Activated naive CD4-positive, alpha-beta T cell treated with anti-CD3 and anti-CD28 coated beads, Interleukin-2, amount 10 ng/mL, durations not matched to agents 7 days and 5 days (primary cell): ENCODE measurements around the gene CMTM3.

ENCODE experiments used
- CTCF ChIA-PET: fragments of 350-600 bp; sonication (Branson Sonifier 250); formaldehyde crosslinking; loops from one replicate; lab custom pipeline; 2021; ENCODE audit warnings: antibody characterized with exemption; lab: Charles Lee
- DNase-seq: peaks from one replicate; pipeline ENCODE4 v3.0.0-alpha.2; 2020
- H3K27ac Mint-ChIP-seq: one replicate; pipeline ENCODE4 v1.8.0; 2021; ENCODE audit warnings: mild to moderate bottlenecking, moderate library complexity, mixed read lengths
- H3K27me3 Mint-ChIP-seq: one replicate; pipeline ENCODE4 v1.8.0; 2021; ENCODE audit warnings: mild to moderate bottlenecking, mixed read lengths
- H3K36me3 Mint-ChIP-seq: one replicate; pipeline ENCODE4 v1.8.0; 2021; ENCODE audit warnings: mixed read lengths
- H3K4me1 Mint-ChIP-seq: one replicate; pipeline ENCODE4 v1.8.0; 2021; ENCODE audit warnings: mixed read lengths
- H3K4me3 Mint-ChIP-seq: one replicate; pipeline ENCODE4 v1.8.0; 2021; ENCODE audit warnings: mild to moderate bottlenecking, moderate library complexity, mixed read lengths
- H3K9me3 Mint-ChIP-seq: one replicate; pipeline ENCODE4 v1.8.0; 2021; ENCODE audit warnings: mixed read lengths

CMTM3 gene

GRCh38 chr16:66574081-66574480 is 30.4 kb upstream of the CMTM3 start:
- Mint-ChIP-seq H3K4me1 (peaks cover 4% of the 10 kb centered on the region), H3K9me3 (no peaks in the 10 kb centered on the region), H3K36me3 (peaks cover 20% of the 10 kb centered on the region), H3K4me3 (no peak overlapping the region), H3K27me3 (peaks cover 23% of the 10 kb centered on the region), H3K27ac (no peak overlapping the region)
- DNase-seq, result no peak
- CTCF ChIA-PET, result interaction anchor here (0.5 to 3.4 kb wide), 3 partner anchors 11 to 25 kb away, joined by 3 to 14 read pairs (median 13); no protein-coding TSS in a partner anchor

- Mint-ChIP-seq H3K27me3 (peaks cover 28% of the 10 kb centered on the region), H3K27ac (no peak overlapping the region), H3K36me3 (peaks cover 20% of the 10 kb centered on the region), H3K4me1 (peaks cover 7% of the 10 kb centered on the region), H3K4me3 (no peak overlapping the region), H3K9me3 (no peaks in the 10 kb centered on the region)
- CTCF ChIA-PET, result interaction anchor here (0.5 to 2.3 kb wide), 2 partner anchors 14 to 24 kb away, joined by 3 to 14 read pairs; no protein-coding TSS in a partner anchor
- no peak for DNase-seq
Measured at GRCh38 chr16:66574531-66574930, 30.0 kb upstream of the CMTM3 start.

- H3K27me3 Mint-ChIP-seq, result peaks cover 33% of the 10 kb centered on the region
- H3K9me3 Mint-ChIP-seq, result no peaks in the 10 kb centered on the region
- H3K36me3 Mint-ChIP-seq, result peaks cover 18% of the 10 kb centered on the region
- no peak overlapping the region for H3K27ac Mint-ChIP-seq
- no peak overlapping the region for H3K4me3 Mint-ChIP-seq
- CTCF ChIA-PET, result interaction anchor here (0.9 to 2.3 kb wide), 2 partner anchors 14 to 59 kb away, joined by 3 to 14 read pairs; no protein-coding TSS in a partner anchor
- H3K4me1 Mint-ChIP-seq, result peaks cover 13% of the 10 kb centered on the region
- no peak for DNase-seq
Measured at GRCh38 chr16:66575060-66575459, 29.4 kb upstream of the CMTM3 start.

- no peak for DNase-seq
- peaks cover 8% of the 10 kb centered on the region for H3K36me3 Mint-ChIP-seq
- H3K9me3 Mint-ChIP-seq, result no peaks in the 10 kb centered on the region
- no peak overlapping the region for H3K4me3 Mint-ChIP-seq
- H3K27me3 Mint-ChIP-seq, result peaks cover 46% of the 10 kb centered on the region
- CTCF ChIA-PET, result interaction anchor here (2.3 kb wide), 1 partner anchor 13 kb away, joined by 14 read pairs; no protein-coding TSS in a partner anchor
- H3K4me1 Mint-ChIP-seq, result peaks cover 13% of the 10 kb centered on the region
- H3K27ac Mint-ChIP-seq, result no peak overlapping the region
Measured at GRCh38 chr16:66576296-66576695, 28.2 kb upstream of the CMTM3 start.

- no peaks in the 10 kb centered on the region for H3K9me3 Mint-ChIP-seq
- peaks cover 13% of the 10 kb centered on the region for H3K4me1 Mint-ChIP-seq
- H3K4me3 Mint-ChIP-seq, result peak within 1 kb of the TSS; percentile 42
- peaks cover 50% of the 10 kb centered on the region for H3K27me3 Mint-ChIP-seq
- CTCF ChIA-PET, result interaction anchor here (0.6 to 3.3 kb wide), 9 partner anchors 9 to 289 kb away, joined by 3 to 13 read pairs (median 5); no protein-coding TSS in a partner anchor
- no peak for DNase-seq
- no peaks in the 10 kb centered on the region for H3K36me3 Mint-ChIP-seq
- no peak within 1 kb of the TSS for H3K27ac Mint-ChIP-seq
Measured at GRCh38 chr16:66578651-66579531, 25.6 kb upstream of the CMTM3 start, which contains the start of gene CMTM2. TSS of gene CMTM2 (plus strand) at chr16:66579463. CDS start at chr16:66579608, 145 bp downstream.

- Mint-ChIP-seq H3K4me1 (peaks cover 16% of the 10 kb centered on the region), H3K9me3 (no peaks in the 10 kb centered on the region), H3K27me3 (peaks cover 50% of the 10 kb centered on the region), H3K36me3 (no peaks in the 10 kb centered on the region), H3K4me3 (no peak overlapping the region), H3K27ac (no peak overlapping the region)
- CTCF ChIA-PET, result interaction anchor here (0.9 to 3.3 kb wide), 6 partner anchors 9 to 69 kb away, joined by 3 to 13 read pairs (median 6); no protein-coding TSS in a partner anchor
- no peak for DNase-seq
Measured at GRCh38 chr16:66580605-66581209, 23.8 kb upstream of the CMTM3 start.

GRCh38 chr16:66581246-66581952 is 23.1 kb upstream of the CMTM3 start:
- no peak for DNase-seq
- Mint-ChIP-seq H3K36me3 (no peaks in the 10 kb centered on the region), H3K4me3 (no peak overlapping the region), H3K9me3 (no peaks in the 10 kb centered on the region), H3K27ac (no peak overlapping the region), H3K27me3 (peaks cover 50% of the 10 kb centered on the region), H3K4me1 (peaks cover 23% of the 10 kb centered on the region)
- CTCF ChIA-PET, result interaction anchor here (0.9 to 2.6 kb wide), 5 partner anchors 8 to 69 kb away, joined by 3 to 8 read pairs (median 4); no protein-coding TSS in a partner anchor

GRCh38 chr16:66585481-66586239 is 18.8 kb upstream of the CMTM3 start:
- CTCF ChIA-PET, result interaction anchor here (0.9 to 2.1 kb wide), 6 partner anchors 21 to 179 kb away, joined by 3 to 7 read pairs (median 4); no protein-coding TSS in a partner anchor
- DNase-seq, result no peak
- H3K27ac Mint-ChIP-seq, result peak overlapping the region; percentile 35
- H3K4me1 Mint-ChIP-seq, result peaks cover 46% of the 10 kb centered on the region
- no peaks in the 10 kb centered on the region for H3K9me3 Mint-ChIP-seq
- peaks cover 16% of the 10 kb centered on the region for H3K27me3 Mint-ChIP-seq
- H3K36me3 Mint-ChIP-seq, result no peaks in the 10 kb centered on the region
- no peak overlapping the region for H3K4me3 Mint-ChIP-seq

- no peak for DNase-seq
- Mint-ChIP-seq H3K36me3 (no peaks in the 10 kb centered on the region), H3K4me1 (peaks cover 56% of the 10 kb centered on the region), H3K9me3 (no peaks in the 10 kb centered on the region), H3K4me3 (no peak overlapping the region), H3K27ac (peak overlapping the region; percentile 7), H3K27me3 (peaks cover 9% of the 10 kb centered on the region)
- CTCF ChIA-PET, result interaction anchor here (0.6 to 3.1 kb wide), 9 partner anchors 13 to 248 kb away, joined by 4 to 65 read pairs (median 31); partner anchors contain the start of gene CKLF
Measured at GRCh38 chr16:66587881-66588600, 16.5 kb upstream of the CMTM3 start.

GRCh38 chr16:66588981-66589713 is 15.4 kb upstream of the CMTM3 start:
- peak overlapping the region; percentile 65 for H3K4me3 Mint-ChIP-seq
- H3K36me3 Mint-ChIP-seq, result no peaks in the 10 kb centered on the region
- CTCF ChIA-PET, result interaction anchor here (0.7 to 3.1 kb wide), 30 partner anchors 8 to 247 kb away, joined by 3 to 65 read pairs (median 6); partner anchors contain the start of genes CKLF and CMTM2
- peak overlapping the region; percentile 55 for H3K27ac Mint-ChIP-seq
- DNase-seq, result peak; percentile 81
- peaks cover 9% of the 10 kb centered on the region for H3K27me3 Mint-ChIP-seq
- H3K4me1 Mint-ChIP-seq, result peaks cover 56% of the 10 kb centered on the region
- H3K9me3 Mint-ChIP-seq, result no peaks in the 10 kb centered on the region

GRCh38 chr16:66590322-66590721 is 14.2 kb upstream of the CMTM3 start:
- Mint-ChIP-seq H3K27ac (peak overlapping the region; percentile 55), H3K9me3 (no peaks in the 10 kb centered on the region), H3K27me3 (peaks cover 9% of the 10 kb centered on the region), H3K4me3 (peak overlapping the region; percentile 65), H3K4me1 (peaks cover 65% of the 10 kb centered on the region), H3K36me3 (no peaks in the 10 kb centered on the region)
- CTCF ChIA-PET, result interaction anchor here (1.1 to 3.1 kb wide), 14 partner anchors 9 to 248 kb away, joined by 3 to 65 read pairs (median 19); partner anchors contain the start of gene CKLF
- peak; percentile 59 for DNase-seq

- H3K4me1 Mint-ChIP-seq, result peaks cover 60% of the 10 kb centered on the region
- H3K36me3 Mint-ChIP-seq, result no peaks in the 10 kb centered on the region
- no peaks in the 10 kb centered on the region for H3K9me3 Mint-ChIP-seq
- H3K27me3 Mint-ChIP-seq, result peaks cover 9% of the 10 kb centered on the region
- no peak for DNase-seq
- no peak overlapping the region for H3K4me3 Mint-ChIP-seq
- H3K27ac Mint-ChIP-seq, result no peak overlapping the region
- CTCF ChIA-PET, result interaction anchor here (1.1 to 3.1 kb wide), 9 partner anchors 9 to 233 kb away, joined by 3 to 65 read pairs (median 29); partner anchors contain the start of gene CKLF
Measured at GRCh38 chr16:66591018-66591417, 13.5 kb upstream of the CMTM3 start.
